Neural progenitor cell (in vitro differentiated cells): Measurements from ENCODE around the gene TBATA. TPM values are rescaled to one million over a fixed set of nuclear protein-coding genes. Genes with fewer than 3 reads are reported as not detected.

ENCODE experiments used
- DNase-seq: peaks from one replicate; pipeline ENCODE4 v3.0.0-alpha.2; 2016; ENCODE audit warnings: low spot score
- H2AFZ ChIP-seq: fragments of 200-600 bp; sonication (generic); replicated peaks from 2 replicates; pipeline ENCODE4 v1.6.1; 2016; ENCODE audit warnings: antibody characterized with exemption
- H3F3A ChIP-seq: fragments of 200-600 bp; sonication (generic); 2 replicates; pipeline ENCODE4 v1.6.1; 2016; ENCODE audit warnings: antibody characterized with exemption, low read depth
- H3K27ac ChIP-seq: fragments of 200-600 bp; sonication (generic); 2 replicates; pipeline ENCODE4 v1.5.1; 2016; ENCODE audit warnings: mild to moderate bottlenecking
- H3K27me3 ChIP-seq: fragments of 200-600 bp; sonication (generic); 2 replicates; pipeline ENCODE4 v1.6.1; 2016; ENCODE audit warnings: mild to moderate bottlenecking, moderate library complexity
- H3K36me3 ChIP-seq: fragments of 200-600 bp; sonication (generic); 2 replicates; pipeline ENCODE4 v1.5.1; 2016
- H3K4me1 ChIP-seq: fragments of 200-600 bp; sonication (generic); 2 replicates; pipeline ENCODE4 v1.6.1; 2016; ENCODE audit warnings: mixed run types
- H3K4me2 ChIP-seq: fragments of 200-600 bp; sonication (generic); 2 replicates; pipeline ENCODE4 v1.6.1; 2016
- H3K4me3 ChIP-seq: fragments of 200-600 bp; sonication (generic); 2 replicates; pipeline ENCODE4 v1.5.1; 2016
- H3K79me2 ChIP-seq: fragments of 200-600 bp; sonication (generic); 2 replicates; pipeline ENCODE4 v1.6.1; 2016; ENCODE audit warnings: low read depth
- H3K9ac ChIP-seq: fragments of 200-600 bp; sonication (generic); 2 replicates; pipeline ENCODE4 v1.6.1; 2016
- H3K9me3 ChIP-seq: fragments of 200-600 bp; sonication (generic); 2 replicates; pipeline ENCODE4 v1.5.1; 2016; ENCODE audit warnings: low read depth
- H4K20me1 ChIP-seq: fragments of 200-600 bp; sonication (generic); 2 replicates; pipeline ENCODE4 v1.6.1; 2016; ENCODE audit warnings: low read depth
- H3K27ac Mint-ChIP-seq: 3 replicates; pipeline ENCODE4 v1.8.0; 2021; ENCODE audit warnings: mixed read lengths
- H3K27me3 Mint-ChIP-seq: 2 replicates; pipeline ENCODE4 v1.8.0; 2022; ENCODE audit warnings: low read depth, mild to moderate bottlenecking, inconsistent platforms, moderate library complexity, mixed read lengths; ENCODE audit not compliant: insufficient read depth
- H3K36me3 Mint-ChIP-seq: 3 replicates; pipeline ENCODE4 v1.8.0; 2021; ENCODE audit warnings: mixed read lengths
- H3K4me1 Mint-ChIP-seq: 3 replicates; pipeline ENCODE4 v1.8.0; 2021; ENCODE audit warnings: mixed read lengths
- H3K4me3 Mint-ChIP-seq: 3 replicates; pipeline ENCODE4 v1.8.0; 2021; ENCODE audit warnings: mild to moderate bottlenecking, moderate library complexity, mixed read lengths
- H3K9me3 Mint-ChIP-seq: 3 replicates; pipeline ENCODE4 v1.8.0; 2020; ENCODE audit warnings: mixed read lengths
- EZH2 ChIP-seq: fragments of 200-600 bp; sonication (generic); IDR thresholded peaks from 2 replicates; pipeline ENCODE4 v1.6.1; 2017; ENCODE audit warnings: antibody characterized with exemption, mild to moderate bottlenecking, moderate library complexity
- EZH2phosphoT487 ChIP-seq: fragments of 200-600 bp; sonication (generic); IDR thresholded peaks from 2 replicates; pipeline ENCODE4 v1.6.1; 2017; ENCODE audit warnings: antibody characterized with exemption
- total RNA-seq: library from RNA; depleted of rRNA; stranded (reverse); fragments of >200 nt; gene quantifications from 2 replicates; pipeline ENCODE4 v1.2.3, GENCODE V29; 2015; ENCODE audit warnings: low replicate concordance
- TF ChIP-seq, protein P1 (sequence below): fragments of 200-600 bp; sonication (generic); IDR thresholded peaks from 2 replicates; pipeline ENCODE4 v1.5.1; 2017; ENCODE audit warnings: antibody characterized with exemption, mild to moderate bottlenecking

TBATA gene
- total RNA-seq, 1 donor from 2014 or later: not detected

DNA sequence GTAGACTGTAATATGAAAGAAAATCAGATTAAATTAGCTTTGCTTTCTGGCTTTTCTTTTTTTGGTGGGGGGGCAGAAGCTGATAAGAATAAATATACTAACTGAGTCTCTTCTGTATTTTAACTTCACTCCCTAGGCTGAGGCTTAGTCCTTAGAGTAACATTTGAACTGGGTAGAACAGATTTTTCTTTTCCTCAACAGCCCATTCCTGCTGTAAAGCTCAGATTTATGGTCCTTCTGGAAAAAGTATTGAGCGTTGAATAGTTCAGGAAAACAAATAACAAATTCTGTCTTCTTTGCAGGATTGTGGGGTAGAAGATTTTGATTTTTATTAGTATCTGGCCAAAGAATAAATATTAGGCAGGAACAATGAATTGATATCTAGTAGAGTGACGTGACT is 48.4 kb upstream of the TBATA start:
- H3K9me3 ChIP-seq: no peaks in the 10 kb centered on the region
- Mint-ChIP-seq H3K4me3 (no peak overlapping the region), H3K9me3 (peaks cover 9% of the 10 kb centered on the region), H3K36me3 (peaks cover 38% of the 10 kb centered on the region), H3K27ac (no peak overlapping the region), H3K4me1 (no peaks in the 10 kb centered on the region), H3K27me3 (no peaks in the 10 kb centered on the region)
- no peak overlapping the region for H2AFZ ChIP-seq
- DNase-seq: no peak
- H3K4me1 ChIP-seq: no peaks in the 10 kb centered on the region
- no peak overlapping the region for H3K9ac ChIP-seq
- no peak overlapping the region for H3K4me2 ChIP-seq
- no peaks in the 10 kb centered on the region for H3K36me3 ChIP-seq
- peaks cover 18% of the 10 kb centered on the region for H4K20me1 ChIP-seq
- TF ChIP-seq, protein P1, sequence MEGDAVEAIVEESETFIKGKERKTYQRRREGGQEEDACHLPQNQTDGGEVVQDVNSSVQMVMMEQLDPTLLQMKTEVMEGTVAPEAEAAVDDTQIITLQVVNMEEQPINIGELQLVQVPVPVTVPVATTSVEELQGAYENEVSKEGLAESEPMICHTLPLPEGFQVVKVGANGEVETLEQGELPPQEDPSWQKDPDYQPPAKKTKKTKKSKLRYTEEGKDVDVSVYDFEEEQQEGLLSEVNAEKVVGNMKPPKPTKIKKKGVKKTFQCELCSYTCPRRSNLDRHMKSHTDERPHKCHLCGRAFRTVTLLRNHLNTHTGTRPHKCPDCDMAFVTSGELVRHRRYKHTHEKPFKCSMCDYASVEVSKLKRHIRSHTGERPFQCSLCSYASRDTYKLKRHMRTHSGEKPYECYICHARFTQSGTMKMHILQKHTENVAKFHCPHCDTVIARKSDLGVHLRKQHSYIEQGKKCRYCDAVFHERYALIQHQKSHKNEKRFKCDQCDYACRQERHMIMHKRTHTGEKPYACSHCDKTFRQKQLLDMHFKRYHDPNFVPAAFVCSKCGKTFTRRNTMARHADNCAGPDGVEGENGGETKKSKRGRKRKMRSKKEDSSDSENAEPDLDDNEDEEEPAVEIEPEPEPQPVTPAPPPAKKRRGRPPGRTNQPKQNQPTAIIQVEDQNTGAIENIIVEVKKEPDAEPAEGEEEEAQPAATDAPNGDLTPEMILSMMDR: no peak
- TF ChIP-seq EZH2: no peak
- no peak for TF ChIP-seq EZH2phosphoT487
- no peaks in the 10 kb centered on the region for H3K27me3 ChIP-seq
- peaks cover 59% of the 10 kb centered on the region for H3K79me2 ChIP-seq
- no peaks in the 10 kb centered on the region for H3F3A ChIP-seq
- H3K27ac ChIP-seq: no peak overlapping the region
- no peak overlapping the region for H3K4me3 ChIP-seq

DNA sequence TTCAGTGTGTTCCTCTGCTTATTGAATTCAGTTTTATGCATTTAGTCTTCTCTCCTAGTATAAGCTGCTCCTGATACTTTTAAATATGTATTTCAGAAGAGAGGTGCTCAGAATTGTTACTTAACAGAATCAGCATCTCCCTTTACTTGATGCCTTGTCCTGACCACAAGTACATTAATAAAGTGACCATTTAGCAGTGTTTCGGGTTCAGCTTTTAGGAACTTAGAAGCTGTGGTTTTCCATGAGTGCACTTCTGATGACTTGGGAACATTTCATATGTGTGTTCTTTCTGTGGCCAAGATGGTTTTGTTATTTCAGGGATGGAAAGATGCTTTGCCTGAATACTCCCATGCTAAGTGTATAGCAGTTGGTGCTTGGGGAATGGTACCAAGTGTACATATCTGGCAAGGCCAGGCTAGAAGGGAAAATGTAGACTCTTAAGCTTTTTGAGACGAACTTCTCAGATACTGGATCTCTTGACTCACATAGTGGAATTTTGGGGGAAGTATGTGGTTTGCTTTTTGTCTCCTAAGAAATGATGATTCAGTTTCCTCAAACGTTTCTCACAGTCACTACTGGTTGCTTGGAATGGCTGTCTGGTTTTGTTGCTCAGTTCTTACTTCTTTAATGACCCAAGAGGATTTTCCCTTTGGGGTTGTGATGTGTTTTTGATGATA is 47.8 kb upstream of the TBATA start:
- no peak overlapping the region for H3K4me3 Mint-ChIP-seq
- Histone ChIP-seq H4K20me1 (peaks cover 24% of the 10 kb centered on the region), H2AFZ (no peak overlapping the region), H3K79me2 (peaks cover 65% of the 10 kb centered on the region), H3K9me3 (no peaks in the 10 kb centered on the region), H3K9ac (no peak overlapping the region), H3K36me3 (no peaks in the 10 kb centered on the region), H3K4me2 (no peak overlapping the region), H3K4me3 (no peak overlapping the region), H3K4me1 (no peaks in the 10 kb centered on the region), H3K27ac (no peak overlapping the region), H3F3A (no peaks in the 10 kb centered on the region), H3K27me3 (no peaks in the 10 kb centered on the region)
- no peak overlapping the region for H3K27ac Mint-ChIP-seq
- no peak for TF ChIP-seq EZH2phosphoT487
- TF ChIP-seq, protein P1: no peak
- TF ChIP-seq EZH2: no peak
- H3K4me1 Mint-ChIP-seq: no peaks in the 10 kb centered on the region
- no peaks in the 10 kb centered on the region for H3K27me3 Mint-ChIP-seq
- H3K9me3 Mint-ChIP-seq: peaks cover 9% of the 10 kb centered on the region
- DNase-seq: no peak
- peaks cover 35% of the 10 kb centered on the region for H3K36me3 Mint-ChIP-seq

DNA sequence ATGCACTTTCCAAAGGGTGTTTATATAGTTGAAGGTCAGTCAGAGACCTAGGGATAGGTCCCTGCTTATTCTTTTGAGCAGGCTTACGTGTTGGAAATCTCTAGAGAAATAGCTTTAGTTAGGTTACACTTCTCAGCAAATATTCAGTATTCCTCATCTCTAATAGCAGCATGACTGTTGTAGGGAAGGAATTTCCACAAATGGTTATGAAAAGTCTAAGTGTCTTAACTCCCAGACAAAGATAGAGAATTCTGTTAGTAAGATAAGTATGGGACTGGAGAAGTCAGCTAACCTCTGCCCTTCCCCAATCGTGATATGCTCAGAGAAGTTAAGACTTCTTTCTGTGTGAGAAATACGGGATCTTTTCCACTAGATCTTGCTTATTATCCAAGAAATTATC is 47.0 kb upstream of the TBATA start:
- H3K36me3 Mint-ChIP-seq: peaks cover 27% of the 10 kb centered on the region
- Histone ChIP-seq H3K27ac (no peak overlapping the region), H3K4me1 (no peaks in the 10 kb centered on the region), H3K79me2 (peaks cover 69% of the 10 kb centered on the region), H4K20me1 (peaks cover 32% of the 10 kb centered on the region), H3K9me3 (no peaks in the 10 kb centered on the region), H3K9ac (no peak overlapping the region), H3K4me3 (no peak overlapping the region), H3K27me3 (no peaks in the 10 kb centered on the region), H2AFZ (no peak overlapping the region), H3K4me2 (no peak overlapping the region), H3F3A (no peaks in the 10 kb centered on the region), H3K36me3 (no peaks in the 10 kb centered on the region)
- no peaks in the 10 kb centered on the region for H3K4me1 Mint-ChIP-seq
- peaks cover 2% of the 10 kb centered on the region for H3K9me3 Mint-ChIP-seq
- no peak overlapping the region for H3K27ac Mint-ChIP-seq
- TF ChIP-seq EZH2phosphoT487 (no peak), EZH2 (no peak)
- TF ChIP-seq, protein P1: no peak
- no peak overlapping the region for H3K4me3 Mint-ChIP-seq
- no peaks in the 10 kb centered on the region for H3K27me3 Mint-ChIP-seq
- no peak for DNase-seq
